GM10847 (cell line): ENCODE data around the gene CACNA1E.

Experiments used
- POLR2A ChIP-seq: IDR thresholded peaks from 2 replicates; pipeline ENCODE4 v1.6.1; 2011; ENCODE audit not compliant: insufficient read length; ENCODE audit errors: extremely low read depth

The CACNA1E gene

GRCh38 chr1:181483285-181484195, at the start of gene CACNA1E:
TSS of gene CACNA1E (plus strand) at chr1:181483517. CDS start at chr1:181483745, 228 bp downstream.
- no peak for TF ChIP-seq POLR2A

GRCh38 chr1:181433931-181434330, 49.4 kb upstream of the CACNA1E start:
- no peak for TF ChIP-seq POLR2A

GRCh38 chr1:181438013-181438412, 45.3 kb upstream of the CACNA1E start:
- no peak for TF ChIP-seq POLR2A

GRCh38 chr1:181440510-181440909, 42.8 kb upstream of the CACNA1E start:
- no peak for TF ChIP-seq POLR2A

GRCh38 chr1:181442181-181442525, 41.2 kb upstream of the CACNA1E start:
- no peak for TF ChIP-seq POLR2A

- no peak for TF ChIP-seq POLR2A
These were observed 40.0 kb upstream of the CACNA1E start for GRCh38 chr1:181443231-181443853.

GRCh38 chr1:181445436-181445835, 37.9 kb upstream of the CACNA1E start:
- no peak for TF ChIP-seq POLR2A

- no peak for TF ChIP-seq POLR2A
These were observed 34.9 kb upstream of the CACNA1E start for GRCh38 chr1:181448461-181448860.

- no peak for TF ChIP-seq POLR2A
These were observed 31.6 kb upstream of the CACNA1E start for GRCh38 chr1:181451661-181452230.

DNA sequence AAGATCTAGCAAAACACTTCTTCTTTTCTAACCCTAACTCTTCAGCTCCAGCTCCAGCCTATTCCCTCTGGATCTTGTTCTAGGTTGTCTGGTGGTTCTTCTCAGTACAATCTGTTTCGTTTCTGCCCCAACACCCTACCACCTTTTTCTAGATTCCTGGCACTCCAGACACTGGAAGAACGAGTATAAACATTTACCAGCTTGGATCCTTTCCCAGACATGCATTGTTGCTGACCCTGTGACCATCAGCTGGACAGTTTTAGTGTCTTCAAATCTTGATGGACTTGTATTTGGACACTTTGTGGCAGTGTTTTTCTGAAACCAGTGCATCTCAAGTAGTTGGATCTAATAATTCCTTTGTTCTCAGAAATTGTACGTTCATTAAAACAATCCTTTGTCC, 30.6 kb upstream of the CACNA1E start:
- TF ChIP-seq POLR2A, result no peak

- TF ChIP-seq POLR2A, result no peak
These were observed 29.6 kb upstream of the CACNA1E start for GRCh38 chr1:181453541-181454201.

GRCh38 chr1:181456551-181456950, 26.8 kb upstream of the CACNA1E start:
- TF ChIP-seq POLR2A, result no peak

DNA sequence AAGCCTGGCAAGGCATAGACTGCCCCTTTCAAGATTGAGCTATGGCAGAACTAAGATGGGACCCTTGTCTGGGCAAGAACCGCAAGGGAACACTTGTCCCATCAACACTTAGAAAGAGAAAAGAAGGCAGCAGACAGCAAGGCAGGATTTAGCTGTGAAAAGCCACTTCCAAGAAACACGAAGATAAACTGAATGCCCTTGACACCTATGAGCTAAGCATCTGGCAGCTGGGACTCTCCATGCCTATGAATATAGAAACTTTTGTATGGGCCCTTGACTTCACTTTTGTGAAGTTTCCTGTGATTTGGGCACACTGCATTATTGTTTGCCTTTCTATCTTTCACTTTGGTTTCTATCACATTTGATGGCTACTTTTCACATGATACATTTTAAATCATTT, 24.9 kb upstream of the CACNA1E start:
- no peak for TF ChIP-seq POLR2A

- TF ChIP-seq POLR2A, result no peak
These were observed 24.2 kb upstream of the CACNA1E start for GRCh38 chr1:181459067-181459466.

DNA sequence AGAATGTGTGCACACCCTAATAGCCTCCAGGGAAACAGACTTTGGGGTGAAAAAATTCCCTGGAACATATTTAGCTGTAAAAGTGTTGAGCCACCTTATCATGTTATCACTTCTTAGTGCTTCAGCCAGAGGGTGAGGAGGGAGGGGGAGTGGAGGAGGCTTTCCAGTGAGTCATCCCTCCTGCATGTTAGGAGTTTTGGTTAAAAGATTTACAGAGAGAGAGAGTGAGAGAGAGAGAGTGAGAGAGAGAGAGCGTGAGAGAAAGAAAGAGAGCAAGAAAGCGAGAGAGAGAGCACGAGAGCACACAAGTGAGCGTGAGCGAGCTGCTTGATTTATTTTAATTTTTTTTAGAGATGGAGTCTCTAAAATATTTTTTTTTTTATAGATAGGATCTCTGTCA, 13.5 kb upstream of the CACNA1E start:
- TF ChIP-seq POLR2A, result no peak

DNA sequence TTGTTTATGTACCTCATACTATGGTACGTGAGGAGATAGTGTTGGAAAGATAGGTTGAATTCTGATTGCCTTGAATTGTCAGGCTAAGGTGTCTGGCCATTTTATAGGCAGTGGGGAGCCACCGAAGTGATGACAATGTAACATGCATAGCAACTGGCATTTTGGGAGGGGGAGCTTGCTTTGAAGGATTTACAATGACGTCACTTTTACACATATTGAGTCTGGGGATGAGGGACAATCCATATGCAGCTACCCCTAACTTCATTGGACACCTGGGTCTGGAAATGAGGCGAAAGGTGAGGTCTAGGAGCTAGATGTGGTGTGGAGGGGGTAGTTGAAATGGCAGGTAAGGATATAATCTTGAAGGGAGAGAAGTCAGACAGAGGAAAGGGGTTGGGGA, 7.7 kb upstream of the CACNA1E start:
- no peak for TF ChIP-seq POLR2A
